ENCODE data around the gene SAMD4A. TPM values are rescaled to one million over a fixed set of nuclear protein-coding genes. Genes with fewer than 3 reads are reported as not detected.

The SAMD4A gene
- total RNA-seq, 1 donor from 2014 or later = 52.2 TPM

DNA sequence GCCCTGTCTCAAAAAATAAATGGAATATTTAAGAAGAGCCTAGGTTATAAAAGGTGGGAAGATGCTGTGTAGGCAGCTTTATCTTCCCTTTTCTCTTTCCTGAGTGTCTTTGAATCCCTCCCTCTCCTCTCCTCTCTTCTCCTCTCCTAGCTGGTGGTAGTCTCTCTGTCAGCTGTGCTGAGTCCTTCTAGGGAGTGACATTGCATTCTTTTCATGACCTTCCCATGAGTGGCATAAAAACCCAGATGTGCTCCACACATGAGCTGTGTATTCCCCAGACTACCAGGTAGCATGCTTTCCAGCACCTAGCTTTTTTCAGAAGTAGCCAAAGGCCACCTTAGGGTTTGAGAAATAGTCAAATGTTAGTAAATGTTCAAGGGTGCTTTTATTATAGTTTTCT is 23.6 kb downstream of the SAMD4A start:
- Histone ChIP-seq H3K36me3 (ENCODE audit: control insufficient read depth in 3 of 3, insufficient read depth in 3 of 3, low read length in 3 of 3) (no peaks in the 10 kb centered on the region), H3K9ac (ENCODE audit: low read depth in 1 of 3, low read length in 3 of 3) (no peak overlapping the region), H3K9me3 (ENCODE audit: control insufficient read depth in 3 of 3, low read length in 3 of 3) (no peaks in the 10 kb centered on the region), H3K4me3 (ENCODE audit: low read length in 3 of 3) (no peak overlapping the region), H3K27me3 (ENCODE audit: control insufficient read depth in 3 of 3, insufficient read depth in 3 of 3, low read length in 3 of 3) (no peaks in the 10 kb centered on the region), H3K4me1 (ENCODE audit: control insufficient read depth in 3 of 3, insufficient read depth in 3 of 3, low read length in 3 of 3) (peaks cover 14 to 28% (median 18%) of the 10 kb centered on the region in 3 donors), H3K27ac (ENCODE audit: low read depth, low read length) (no peak overlapping the region)

DNA sequence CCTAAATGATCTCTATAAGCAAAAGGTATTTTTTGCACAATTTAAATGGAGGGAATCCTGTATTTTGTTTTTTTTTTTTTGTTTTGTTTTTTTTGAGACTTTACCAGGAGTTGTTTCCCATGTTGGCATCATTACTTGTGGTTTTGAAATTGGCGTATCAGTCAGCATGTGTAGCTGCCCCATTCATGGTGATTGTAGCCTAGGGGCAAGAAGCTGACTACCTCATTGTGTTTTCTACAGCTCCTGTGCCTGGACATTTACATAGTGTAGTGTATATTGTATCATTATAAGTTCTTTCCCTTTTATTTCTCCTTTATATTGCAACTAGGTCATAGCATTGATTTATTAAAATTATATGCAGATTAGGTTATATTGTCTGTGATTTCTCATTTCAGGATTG is 24.5 kb downstream of the SAMD4A start:
- Histone ChIP-seq H3K9ac (ENCODE audit: low read depth in 1 of 3, low read length in 3 of 3) (no peak overlapping the region), H3K9me3 (ENCODE audit: control insufficient read depth in 3 of 3, low read length in 3 of 3) (no peaks in the 10 kb centered on the region), H3K36me3 (ENCODE audit: control insufficient read depth in 3 of 3, insufficient read depth in 3 of 3, low read length in 3 of 3) (no peaks in the 10 kb centered on the region), H3K4me1 (ENCODE audit: control insufficient read depth in 3 of 3, insufficient read depth in 3 of 3, low read length in 3 of 3) (peaks cover 14 to 28% (median 18%) of the 10 kb centered on the region in 3 donors), H3K27me3 (ENCODE audit: control insufficient read depth in 3 of 3, insufficient read depth in 3 of 3, low read length in 3 of 3) (no peaks in the 10 kb centered on the region), H3K27ac (ENCODE audit: low read depth, low read length) (no peak overlapping the region), H3K4me3 (ENCODE audit: low read length in 3 of 3) (no peak overlapping the region)

DNA sequence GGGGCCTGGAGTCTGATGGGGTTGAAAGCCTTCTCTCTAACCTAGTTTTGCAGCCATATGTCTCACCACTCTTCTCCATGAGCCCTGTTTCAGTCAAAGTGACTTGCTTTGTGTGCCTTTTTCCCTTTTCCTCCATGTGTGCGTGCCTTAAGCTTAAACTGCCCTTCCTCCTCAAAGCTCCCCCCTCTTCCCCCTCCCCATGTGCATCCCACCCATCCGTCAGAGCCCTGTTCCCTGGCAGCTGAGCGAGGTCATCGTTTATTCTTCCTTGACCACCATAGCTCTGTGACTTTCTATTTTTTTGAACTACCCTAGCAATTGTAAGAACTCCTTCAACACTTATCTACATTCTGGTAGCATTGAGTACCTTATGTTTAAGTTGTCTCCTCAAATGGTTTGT is 24.9 kb downstream of the SAMD4A start:
- no peaks in the 10 kb centered on the region for H3K36me3 ChIP-seq (ENCODE audit: control insufficient read depth in 3 of 3, insufficient read depth in 3 of 3, low read length in 3 of 3)
- H3K27me3 ChIP-seq (ENCODE audit: control insufficient read depth in 3 of 3, insufficient read depth in 3 of 3, low read length in 3 of 3) = no peaks in the 10 kb centered on the region
- H3K9me3 ChIP-seq (ENCODE audit: control insufficient read depth in 3 of 3, low read length in 3 of 3) = no peaks in the 10 kb centered on the region
- H3K9ac ChIP-seq (ENCODE audit: low read depth in 1 of 3, low read length in 3 of 3) = no peak overlapping the region
- no peak overlapping the region for H3K27ac ChIP-seq (ENCODE audit: low read depth, low read length)
- H3K4me1 ChIP-seq (ENCODE audit: control insufficient read depth in 3 of 3, insufficient read depth in 3 of 3, low read length in 3 of 3) = peaks cover 14 to 28% (median 18%) of the 10 kb centered on the region in 3 donors
- no peak overlapping the region for H3K4me3 ChIP-seq (ENCODE audit: low read length in 3 of 3)

DNA sequence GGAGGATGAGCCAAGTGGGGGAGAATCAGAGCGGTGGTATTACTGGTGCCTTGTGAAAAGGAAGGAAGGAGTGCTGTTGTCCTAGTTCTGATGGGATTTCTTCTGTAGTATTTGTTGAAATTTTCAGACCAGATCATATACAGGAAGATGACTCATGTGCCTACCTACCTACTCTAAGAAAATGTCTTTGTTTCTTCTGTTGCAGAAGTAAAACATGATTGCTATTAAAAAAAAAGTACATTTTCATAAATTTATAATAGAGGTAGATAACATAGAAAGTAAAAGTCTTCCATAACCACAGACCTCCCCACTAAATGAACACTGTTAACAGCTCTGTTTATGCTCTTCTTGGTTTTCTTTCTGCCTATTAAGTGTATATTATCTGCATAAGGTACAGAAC is 26.9 kb downstream of the SAMD4A start:
- H3K27me3 ChIP-seq (ENCODE audit: control insufficient read depth in 3 of 3, insufficient read depth in 3 of 3, low read length in 3 of 3) = no peaks in the 10 kb centered on the region
- peaks cover 14 to 33% (median 23%) of the 10 kb centered on the region in 3 donors for H3K4me1 ChIP-seq (ENCODE audit: control insufficient read depth in 3 of 3, insufficient read depth in 3 of 3, low read length in 3 of 3)
- H3K36me3 ChIP-seq (ENCODE audit: control insufficient read depth in 3 of 3, insufficient read depth in 3 of 3, low read length in 3 of 3) = no peaks in the 10 kb centered on the region
- H3K9ac ChIP-seq (ENCODE audit: low read depth in 1 of 3, low read length in 3 of 3) = no peak overlapping the region
- H3K9me3 ChIP-seq (ENCODE audit: control insufficient read depth in 3 of 3, low read length in 3 of 3) = no peaks in the 10 kb centered on the region
- no peak overlapping the region for H3K27ac ChIP-seq (ENCODE audit: low read depth, low read length)
- no peak overlapping the region for H3K4me3 ChIP-seq (ENCODE audit: low read length in 3 of 3)

DNA sequence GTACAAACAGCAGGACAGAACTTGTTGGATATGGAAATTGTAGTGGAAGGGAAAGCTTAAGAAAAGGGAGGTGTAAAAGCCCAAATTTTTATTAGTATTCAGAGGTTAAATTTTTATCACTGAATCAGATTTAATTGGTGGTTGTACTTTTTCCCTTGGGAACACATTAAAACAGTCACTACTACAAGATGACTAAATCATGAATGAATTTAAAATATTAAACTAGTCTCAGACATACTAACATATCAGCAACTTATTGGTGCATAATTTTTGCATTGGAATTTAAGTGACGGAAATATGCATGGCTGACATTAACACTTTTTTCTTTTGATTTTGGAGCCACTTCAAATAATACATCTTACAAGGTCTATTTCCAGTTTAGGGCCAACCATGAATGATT is 27.6 kb downstream of the SAMD4A start:
- H3K27ac ChIP-seq (ENCODE audit: low read depth, low read length) = no peak overlapping the region
- no peaks in the 10 kb centered on the region for H3K9me3 ChIP-seq (ENCODE audit: control insufficient read depth in 3 of 3, low read length in 3 of 3)
- no peaks in the 10 kb centered on the region for H3K27me3 ChIP-seq (ENCODE audit: control insufficient read depth in 3 of 3, insufficient read depth in 3 of 3, low read length in 3 of 3)
- H3K36me3 ChIP-seq (ENCODE audit: control insufficient read depth in 3 of 3, insufficient read depth in 3 of 3, low read length in 3 of 3) = no peaks in the 10 kb centered on the region
- H3K4me1 ChIP-seq (ENCODE audit: control insufficient read depth in 3 of 3, insufficient read depth in 3 of 3, low read length in 3 of 3) = peaks cover 12 to 27% (median 18%) of the 10 kb centered on the region in 3 donors
- no peak overlapping the region for H3K9ac ChIP-seq (ENCODE audit: low read depth in 1 of 3, low read length in 3 of 3)
- no peak overlapping the region for H3K4me3 ChIP-seq (ENCODE audit: low read length in 3 of 3)

- no peak overlapping the region for H3K27ac ChIP-seq (ENCODE audit: low read depth, low read length)
- no peak overlapping the region for H3K9ac ChIP-seq (ENCODE audit: low read depth in 1 of 3, low read length in 3 of 3)
- no peaks in the 10 kb centered on the region for H3K27me3 ChIP-seq (ENCODE audit: control insufficient read depth in 3 of 3, insufficient read depth in 3 of 3, low read length in 3 of 3)
- H3K4me1 ChIP-seq (ENCODE audit: control insufficient read depth in 3 of 3, insufficient read depth in 3 of 3, low read length in 3 of 3) = peaks cover 10 to 19% (median 17%) of the 10 kb centered on the region in 3 donors
- no peaks in the 10 kb centered on the region for H3K9me3 ChIP-seq (ENCODE audit: control insufficient read depth in 3 of 3, low read length in 3 of 3)
- no peak overlapping the region for H3K4me3 ChIP-seq (ENCODE audit: low read length in 3 of 3)
- H3K36me3 ChIP-seq (ENCODE audit: control insufficient read depth in 3 of 3, insufficient read depth in 3 of 3, low read length in 3 of 3) = no peaks in the 10 kb centered on the region
These were observed 31.0 kb downstream of the SAMD4A start for GRCh38 chr14:54597795-54598443.

DNA sequence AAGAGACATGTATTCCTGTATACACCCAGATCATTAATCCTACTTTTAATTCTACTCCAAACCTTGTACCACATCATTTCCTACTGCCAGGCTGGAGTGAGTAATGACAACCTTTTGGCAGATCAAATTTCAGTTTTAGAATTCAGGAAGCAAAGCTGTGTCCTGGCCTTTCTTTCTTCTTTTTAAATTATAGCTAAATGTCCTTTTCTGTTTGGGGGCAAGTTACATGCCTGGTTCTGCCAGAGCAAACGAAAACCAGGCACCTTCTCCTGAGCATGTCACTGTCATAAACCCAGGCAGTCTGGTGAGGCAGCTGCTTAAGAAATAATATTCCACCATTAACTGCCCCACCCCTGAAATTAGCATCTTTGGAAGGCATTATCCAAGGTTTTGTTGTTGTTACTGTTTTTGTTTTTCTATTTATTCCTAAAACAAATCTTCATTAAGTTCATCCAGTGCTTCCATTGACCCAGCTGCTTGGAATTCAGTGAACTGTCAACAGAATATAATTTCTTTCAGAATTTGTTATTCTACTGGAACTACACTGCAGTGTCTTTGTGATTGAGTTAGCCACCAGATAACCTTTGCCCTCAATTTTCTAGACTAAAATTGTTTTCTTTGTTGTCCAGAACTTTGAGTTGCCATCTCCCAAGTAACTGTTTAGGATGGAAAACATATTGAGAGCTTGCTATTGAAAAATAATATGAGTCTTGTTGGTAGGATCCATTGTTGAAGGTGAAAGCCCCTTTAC is 33.2 kb downstream of the SAMD4A start:
- no peak overlapping the region for H3K9ac ChIP-seq (ENCODE audit: low read depth in 1 of 3, low read length in 3 of 3)
- H3K4me3 ChIP-seq (ENCODE audit: low read length in 3 of 3) = no peak overlapping the region
- peaks cover 10 to 24% (median 15%) of the 10 kb centered on the region in 3 donors for H3K4me1 ChIP-seq (ENCODE audit: control insufficient read depth in 3 of 3, insufficient read depth in 3 of 3, low read length in 3 of 3)
- no peaks in the 10 kb centered on the region for H3K27me3 ChIP-seq (ENCODE audit: control insufficient read depth in 3 of 3, insufficient read depth in 3 of 3, low read length in 3 of 3)
- no peaks in the 10 kb centered on the region for H3K9me3 ChIP-seq (ENCODE audit: control insufficient read depth in 3 of 3, low read length in 3 of 3)
- H3K36me3 ChIP-seq (ENCODE audit: control insufficient read depth in 3 of 3, insufficient read depth in 3 of 3, low read length in 3 of 3) = peaks cover 0 to 2% (median 0%) of the 10 kb centered on the region in 3 donors
- no peak overlapping the region for H3K27ac ChIP-seq (ENCODE audit: low read depth, low read length)

DNA sequence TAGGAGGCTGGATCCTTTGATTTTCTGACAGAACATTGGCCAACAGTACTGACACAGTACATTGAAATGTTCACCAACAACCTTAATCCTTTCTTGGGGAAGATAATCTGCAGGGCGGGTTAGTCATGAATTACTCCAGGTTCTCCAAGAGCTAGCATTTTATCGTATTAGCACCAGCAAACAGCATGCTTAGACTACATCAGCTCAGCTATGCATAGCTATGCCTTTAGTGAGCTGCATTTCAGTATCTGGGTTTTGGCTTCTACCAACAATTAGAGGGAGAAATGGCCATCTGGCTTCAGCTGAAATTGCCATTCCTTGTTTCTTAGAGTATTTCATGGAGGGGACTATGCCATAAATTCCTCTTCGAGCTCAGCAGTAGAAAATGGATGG is 33.8 kb downstream of the SAMD4A start:
- no peaks in the 10 kb centered on the region for H3K27me3 ChIP-seq (ENCODE audit: control insufficient read depth in 3 of 3, insufficient read depth in 3 of 3, low read length in 3 of 3)
- H3K9ac ChIP-seq (ENCODE audit: low read depth in 1 of 3, low read length in 3 of 3) = no peak overlapping the region
- H3K27ac ChIP-seq (ENCODE audit: low read depth, low read length) = no peak overlapping the region
- H3K36me3 ChIP-seq (ENCODE audit: control insufficient read depth in 3 of 3, insufficient read depth in 3 of 3, low read length in 3 of 3) = peaks cover 0 to 2% (median 0%) of the 10 kb centered on the region in 3 donors
- H3K9me3 ChIP-seq (ENCODE audit: control insufficient read depth in 3 of 3, low read length in 3 of 3) = no peaks in the 10 kb centered on the region
- H3K4me1 ChIP-seq (ENCODE audit: control insufficient read depth in 3 of 3, insufficient read depth in 3 of 3, low read length in 3 of 3) = peaks cover 10 to 24% (median 18%) of the 10 kb centered on the region in 3 donors
- no peak overlapping the region for H3K4me3 ChIP-seq (ENCODE audit: low read length in 3 of 3)

- H3K9me3 ChIP-seq (ENCODE audit: control insufficient read depth in 3 of 3, low read length in 3 of 3) = no peaks in the 10 kb centered on the region
These were observed 36.4 kb downstream of the SAMD4A start for GRCh38 chr14:54603362-54603761.

GRCh38 chr14:54606178-54606577 is 39.2 kb downstream of the SAMD4A start:
- H3K27ac ChIP-seq (ENCODE audit: low read depth, low read length) = peak overlapping the region; percentile 59

More at GRCh38 chr14:54603362-54603761, 36.4 kb downstream of the SAMD4A start:
- Histone ChIP-seq H3K4me3 (ENCODE audit: low read length in 3 of 3) (no peak overlapping the region), H3K27ac (ENCODE audit: low read depth, low read length) (no peak overlapping the region), H3K9ac (ENCODE audit: low read depth in 1 of 3, low read length in 3 of 3) (no peak overlapping the region), H3K27me3 (ENCODE audit: control insufficient read depth in 3 of 3, insufficient read depth in 3 of 3, low read length in 3 of 3) (no peaks in the 10 kb centered on the region), H3K36me3 (ENCODE audit: control insufficient read depth in 3 of 3, insufficient read depth in 3 of 3, low read length in 3 of 3) (peaks cover 0 to 2% (median 0%) of the 10 kb centered on the region in 3 donors), H3K4me1 (ENCODE audit: control insufficient read depth in 3 of 3, insufficient read depth in 3 of 3, low read length in 3 of 3) (peaks cover 23 to 34% (median 28%) of the 10 kb centered on the region in 3 donors)

More at GRCh38 chr14:54606178-54606577, 39.2 kb downstream of the SAMD4A start:
- peak overlapping the region in 1 of 3 donors; percentile 35 for H3K9ac ChIP-seq (ENCODE audit: low read depth in 1 of 3, low read length in 3 of 3)
- no peaks in the 10 kb centered on the region for H3K9me3 ChIP-seq (ENCODE audit: control insufficient read depth in 3 of 3, low read length in 3 of 3)
- peaks cover 15 to 26% (median 20%) of the 10 kb centered on the region in 3 donors for H3K4me1 ChIP-seq (ENCODE audit: control insufficient read depth in 3 of 3, insufficient read depth in 3 of 3, low read length in 3 of 3)
- peak overlapping the region in 1 of 3 donors; percentile 37 for H3K4me3 ChIP-seq (ENCODE audit: low read length in 3 of 3)
- no peaks in the 10 kb centered on the region for H3K27me3 ChIP-seq (ENCODE audit: control insufficient read depth in 3 of 3, insufficient read depth in 3 of 3, low read length in 3 of 3)
- peaks cover 0 to 5% (median 0%) of the 10 kb centered on the region in 3 donors for H3K36me3 ChIP-seq (ENCODE audit: control insufficient read depth in 3 of 3, insufficient read depth in 3 of 3, low read length in 3 of 3)
